H1 (cell line): ENCODE data around the gene EMID1. TPM values are rescaled to one million over a fixed set of nuclear protein-coding genes. Genes with fewer than 3 reads are reported as not detected.

Experiments
- CTCF ChIA-PET: fragments of 300-600 bp; sonication (Branson Sonifier 250); formaldehyde crosslinking; loops from one replicate; lab custom pipeline; 2021; ENCODE audit not compliant: partially characterized antibody; lab: Charles Lee
- POLR2A ChIA-PET: fragments of 300-600 bp; sonication (Branson Sonifier 250); formaldehyde crosslinking; loops from one replicate; lab custom pipeline; 2021; ENCODE audit warnings: inconsistent platforms; ENCODE audit not compliant: partially characterized antibody; lab: Charles Lee
- DNase-seq, 2 experiments: peaks; one replicate each; pipeline versions ENCODE4 v3.0.0 to v3.0.0-alpha.2; 2010 to 2022; ENCODE audit warnings: low spot score in 2 of 2, low read depth in 1 of 2, mixed read lengths in 1 of 2
- FAIRE-seq: peaks from 2 replicates; lab custom pipeline; 2011; peaks lifted over from hg19 to GRCh38; lab: Jason Lieb, UNC
- H2AFZ ChIP-seq: 2 replicates; pipeline ENCODE4 v1.8.1; 2012; ENCODE audit warnings: low read length, inconsistent platforms
- H2AK5ac ChIP-seq: 2 replicates; pipeline ENCODE4 v1.6.1; 2013; ENCODE audit warnings: low read depth, low read length
- H2BK120ac ChIP-seq: replicated peaks from 2 replicates; pipeline ENCODE3; 2013; ENCODE audit warnings: low read depth, low read length, inconsistent platforms
- H2BK12ac ChIP-seq: 2 replicates; pipeline ENCODE4 v1.6.1; 2013; ENCODE audit warnings: low read depth, low read length
- H2BK15ac ChIP-seq: 2 replicates; pipeline ENCODE4 v1.6.1; 2013; ENCODE audit warnings: low read length
- H2BK20ac ChIP-seq: 2 replicates; pipeline ENCODE4 v1.6.1; 2013; ENCODE audit warnings: low read length
- H2BK5ac ChIP-seq: 2 replicates; pipeline ENCODE4 v1.6.1; 2013; ENCODE audit warnings: low read depth, low read length
- H3K14ac ChIP-seq: 2 replicates; pipeline ENCODE4 v1.6.1; 2013; ENCODE audit warnings: inconsistent platforms; ENCODE audit not compliant: insufficient read length
- H3K18ac ChIP-seq: 2 replicates; pipeline ENCODE4 v1.6.1; 2013; ENCODE audit warnings: low read length; ENCODE audit errors: extremely low read depth
- H3K23ac ChIP-seq: 2 replicates; pipeline ENCODE4 v1.6.1; 2013; ENCODE audit warnings: inconsistent platforms; ENCODE audit not compliant: insufficient read length
- H3K23me2 ChIP-seq: 2 replicates; pipeline ENCODE4 v1.6.1; 2013; ENCODE audit warnings: low read depth, low read length
- H3K27ac ChIP-seq: 2 replicates; pipeline ENCODE4 v1.6.1; 2011; ENCODE audit warnings: low read depth, low read length, inconsistent platforms
- H3K27me3 ChIP-seq, 4 experiments: replicated peaks in 1 of 4; 1 replicate in 1 of 4; 2 replicates in 3 of 4; pipeline versions ENCODE4 v1.6.1 to v1.8.1; 2011 to 2013; ENCODE audit warnings: low read length in 3 of 4, mild to moderate bottlenecking in 3 of 4, inconsistent platforms in 2 of 4, mixed read lengths in 2 of 4, moderate library complexity in 1 of 4; ENCODE audit not compliant: control insufficient read depth in 3 of 4, insufficient read depth in 3 of 4; ENCODE audit errors: extremely low read depth in 1 of 4
- H3K36me3 ChIP-seq, 4 experiments: 2 replicates each; pipeline versions ENCODE4 v1.6.1 to v1.8.1; 2011 to 2013; ENCODE audit warnings: mild to moderate bottlenecking in 4 of 4, low read length in 3 of 4, moderate library complexity in 2 of 4, control low read depth in 1 of 4, inconsistent platforms in 1 of 4; ENCODE audit not compliant: insufficient read depth in 4 of 4, control insufficient read depth in 2 of 4
- H3K4ac ChIP-seq: replicated peaks from 2 replicates; pipeline ENCODE3; 2013; ENCODE audit warnings: low read length, low read depth, mixed read lengths, inconsistent platforms; ENCODE audit not compliant: insufficient read length
- H3K4me1 ChIP-seq, 4 experiments: replicated peaks in 1 of 4; 1 replicate in 1 of 4; 2 replicates in 3 of 4; pipeline versions ENCODE4 v1.6.1 to v1.8.1; 2011 to 2013; ENCODE audit warnings: low read length in 3 of 4, inconsistent platforms in 2 of 4, mixed read lengths in 1 of 4; ENCODE audit not compliant: insufficient read depth in 4 of 4, control insufficient read depth in 3 of 4
- H3K4me2 ChIP-seq, 2 experiments: 2 replicates each; pipeline versions ENCODE4 v1.6.1 to v1.8.1; 2011 to 2013; ENCODE audit warnings: low read depth in 2 of 2, low read length in 2 of 2, control low read depth in 1 of 2, inconsistent platforms in 1 of 2, mild to moderate bottlenecking in 1 of 2; ENCODE audit not compliant: insufficient read depth in 1 of 2
- H3K4me3 ChIP-seq, 4 experiments: fragments of 200-600, 300-600 bp in 1 of 4; sonication (generic), shearing (Covaris generic), sonication (Bioruptor Twin) in 1 of 4; 2 replicates each; pipeline versions ENCODE4 v1.5.1 to v1.8.1; 2011 to 2016; ENCODE audit warnings: low read length in 4 of 4, low read depth in 3 of 4, control low read depth in 2 of 4, inconsistent platforms in 2 of 4, mild to moderate bottlenecking in 2 of 4, mixed read lengths in 1 of 4, moderate library complexity in 1 of 4; ENCODE audit not compliant: insufficient read depth in 2 of 4; ENCODE audit errors: extremely low read depth in 1 of 4
- H3K56ac ChIP-seq: replicated peaks from 2 replicates; pipeline ENCODE3; 2013; ENCODE audit warnings: low read depth, mild to moderate bottlenecking, mixed read lengths, low read length, inconsistent platforms; ENCODE audit not compliant: insufficient read length
- H3K79me1 ChIP-seq: 2 replicates; pipeline ENCODE4 v1.6.1; 2013; ENCODE audit warnings: low read depth, low read length, control low read depth
- H3K79me2 ChIP-seq, 2 experiments: 2 replicates each; pipeline versions ENCODE4 v1.6.1 to v1.8.1; 2012 to 2013; ENCODE audit warnings: low read length in 2 of 2, mild to moderate bottlenecking in 2 of 2, inconsistent platforms in 1 of 2; ENCODE audit not compliant: insufficient read depth in 2 of 2, control insufficient read depth in 1 of 2
- H3K9ac ChIP-seq, 4 experiments: replicated peaks in 1 of 4; 1 replicate in 1 of 4; 2 replicates in 3 of 4; pipeline versions ENCODE4 v1.6.1 to v1.8.1; 2011 to 2013; ENCODE audit warnings: low read depth in 3 of 4, low read length in 3 of 4, control low read depth in 2 of 4, mild to moderate bottlenecking in 2 of 4, moderate library complexity in 2 of 4, inconsistent platforms in 1 of 4; ENCODE audit errors: extremely low read depth in 1 of 4
- H3K9me3 ChIP-seq, 2 experiments: 2 replicates each; pipeline versions ENCODE4 v1.6.1 to v1.8.1; 2012 to 2013; ENCODE audit warnings: mild to moderate bottlenecking in 2 of 2, moderate library complexity in 2 of 2, control low read depth in 1 of 2, inconsistent platforms in 1 of 2, low read depth in 1 of 2, low read length in 1 of 2, mixed read lengths in 1 of 2; ENCODE audit not compliant: insufficient read depth in 2 of 2
- H4K20me1 ChIP-seq, 2 experiments: replicated peaks in 1 of 2; 2 replicates each; pipeline versions ENCODE3 to v1.8.1; 2011 to 2013; ENCODE audit warnings: inconsistent platforms in 2 of 2, low read length in 2 of 2, mild to moderate bottlenecking in 1 of 2; ENCODE audit not compliant: insufficient read depth in 2 of 2, control insufficient read depth in 1 of 2
- H4K5ac ChIP-seq: 2 replicates; pipeline ENCODE4 v1.6.1; 2013; ENCODE audit warnings: low read length, low read depth, mixed read lengths, inconsistent platforms; ENCODE audit not compliant: insufficient read length
- H4K8ac ChIP-seq: 2 replicates; pipeline ENCODE4 v1.8.0; 2013; ENCODE audit warnings: mild to moderate bottlenecking, moderate library complexity, low read length, inconsistent platforms; ENCODE audit not compliant: insufficient read depth; ENCODE audit errors: extremely low read depth
- H4K91ac ChIP-seq: replicated peaks from 2 replicates; pipeline ENCODE3; 2013; ENCODE audit warnings: low read length, mixed read lengths, inconsistent platforms; ENCODE audit not compliant: insufficient read length
- RFX5 ChIP-seq: IDR thresholded peaks from 2 replicates; pipeline ENCODE4 v1.6.1; 2011; ENCODE audit warnings: low read depth, low read length, improper control_type of control experiment, borderline replicate concordance
- WGBS, 2 experiments: shearing (Covaris generic) in 1 of 2; methylation state at CpG; one replicate each; pipeline versions ENCODE4 v1.1.6 to v1.1.7; 2013 to 2015; ENCODE audit warnings: low lambda C conversion rate in 2 of 2, mixed read lengths in 2 of 2, inconsistent platforms in 1 of 2, low coverage in 1 of 2, missing lambda C conversion rate in 1 of 2; ENCODE audit not compliant: insufficient replicate concordance in 2 of 2, insufficient coverage in 1 of 2, insufficient read length in 1 of 2; ENCODE audit errors: extremely low coverage in 1 of 2, missing lambda C conversion rate in 1 of 2; 5-methylcytosine and 5-hydroxymethylcytosine counted together
- polyA plus RNA-seq, 7 experiments: library from polyadenylated mRNA; depleted of rRNA in 3 of 7; stranded (reverse) in 5 of 7; unstranded in 2 of 7; fragments of >200 nt in 5 of 7; fragments of 200-250 nt in 2 of 7; gene quantifications; 1 replicate in 5 of 7; 2 replicates in 1 of 7; 4 replicates in 1 of 7; pipeline versions ENCODE4 v1.2.1 to v1.2.3, GENCODE V29; 2011 to 2013; ENCODE audit warnings: missing spikeins in 2 of 7, mixed read lengths in 2 of 7
- total RNA-seq: library from RNA; stranded (reverse); fragmentation: NEBNext Ultra II Directional; extraction: Animal tissue kit (Norgen Biotek cat#: 25700); gene quantifications from 2 replicates; pipeline ENCODE4 v1.2.1, GENCODE V29; 2021

Gene EMID1
- total and polyA plus RNA-seq, 2 of the 8 experiments (the other 6 are each of a cell fraction or from before 2014, with no cell fraction given), result 3.9 to 7.4 TPM

- no peaks in the 10 kb centered on the region for H3K27me3 ChIP-seq
- no peak for DNase-seq
- peaks cover 0 to 18% (median 6%) of the 10 kb centered on the region in 4 experiments; a peak in 6 of 7 replicates for H3K4me1 ChIP-seq
- H2BK5ac ChIP-seq, result no peak overlapping the region
- H3K18ac ChIP-seq, result no peak overlapping the region
- no peak overlapping the region for H2BK15ac ChIP-seq
- H3K79me2 ChIP-seq, result no peaks in the 10 kb centered on the region
- CTCF ChIA-PET, result interaction anchor here (1.0 to 4.3 kb wide), 7 partner anchors 10 to 46 kb away, joined by 3 to 28 read pairs (median 5); no protein-coding TSS in a partner anchor
- H3K4me3 ChIP-seq, result no peak overlapping the region
- no peak overlapping the region for H3K14ac ChIP-seq
- no peaks in the 10 kb centered on the region for H3K23me2 ChIP-seq
- no peak overlapping the region for H3K9ac ChIP-seq
- no peak overlapping the region for H2BK20ac ChIP-seq
- H2AK5ac ChIP-seq, result no peak overlapping the region; the same call in 1 of the 2 replicates
- no peak overlapping the region for H3K56ac ChIP-seq
- H4K5ac ChIP-seq, result no peak overlapping the region
- H3K36me3 ChIP-seq, result no peaks in the 10 kb centered on the region
- WGBS, 2 experiments, result 90% methylated on average over 9 of the region's 9 CpGs; no CpG with 5 or more reads in 1 of the 2 experiments
- peaks cover 0 to 3% of the 10 kb centered on the region in 2 experiments for H4K20me1 ChIP-seq
- no peak overlapping the region for H3K23ac ChIP-seq
- H3K79me1 ChIP-seq, result peaks cover 5% of the 10 kb centered on the region
- no peak overlapping the region for H3K27ac ChIP-seq
- no peak overlapping the region for H3K4ac ChIP-seq
- FAIRE-seq, result no peak
- H2AFZ ChIP-seq, result no peak overlapping the region
- no peak overlapping the region for H4K91ac ChIP-seq
- H2BK12ac ChIP-seq, result no peak overlapping the region
- H2BK120ac ChIP-seq, result no peak overlapping the region
- H3K9me3 ChIP-seq, result no peaks in the 10 kb centered on the region
- POLR2A ChIA-PET, result no interaction called here
- no peak overlapping the region for H3K4me2 ChIP-seq
- no peak overlapping the region for H4K8ac ChIP-seq
- no peak for TF ChIP-seq RFX5
These were observed 7.8 kb downstream of the EMID1 start for GRCh38 chr22:29213493-29213892.
